ENCODE results near the gene MTNR1B. TPM values are rescaled to one million over a fixed set of nuclear protein-coding genes. Genes with fewer than 3 reads are reported as not detected.

The MTNR1B gene
- total RNA-seq, 6 experiments from 2014 or later: not detected

DNA sequence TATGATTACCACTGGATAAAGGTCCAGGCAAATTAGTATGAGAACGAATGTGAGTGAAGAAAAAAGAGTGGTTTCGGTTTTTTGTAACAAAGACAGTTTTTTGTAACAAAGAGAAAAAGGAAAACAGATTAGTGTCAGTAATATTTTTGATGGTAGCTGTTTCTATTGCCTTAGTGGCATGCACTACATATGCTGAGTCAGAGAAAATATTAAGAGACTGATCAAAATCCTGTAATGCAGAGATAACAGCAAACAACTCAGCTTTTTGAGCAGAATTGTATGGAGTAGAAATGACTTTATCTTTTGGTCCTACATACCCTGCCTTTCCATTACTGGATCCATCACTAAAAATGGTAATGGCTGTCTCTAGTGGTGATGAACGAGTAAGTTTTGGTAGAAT lies 22.7 kb upstream of the MTNR1B start:
- TF ChIP-seq POLR2A (IDR thresholded peaks at IDR 0.05): no peak
- TF ChIP-seq, protein P1, sequence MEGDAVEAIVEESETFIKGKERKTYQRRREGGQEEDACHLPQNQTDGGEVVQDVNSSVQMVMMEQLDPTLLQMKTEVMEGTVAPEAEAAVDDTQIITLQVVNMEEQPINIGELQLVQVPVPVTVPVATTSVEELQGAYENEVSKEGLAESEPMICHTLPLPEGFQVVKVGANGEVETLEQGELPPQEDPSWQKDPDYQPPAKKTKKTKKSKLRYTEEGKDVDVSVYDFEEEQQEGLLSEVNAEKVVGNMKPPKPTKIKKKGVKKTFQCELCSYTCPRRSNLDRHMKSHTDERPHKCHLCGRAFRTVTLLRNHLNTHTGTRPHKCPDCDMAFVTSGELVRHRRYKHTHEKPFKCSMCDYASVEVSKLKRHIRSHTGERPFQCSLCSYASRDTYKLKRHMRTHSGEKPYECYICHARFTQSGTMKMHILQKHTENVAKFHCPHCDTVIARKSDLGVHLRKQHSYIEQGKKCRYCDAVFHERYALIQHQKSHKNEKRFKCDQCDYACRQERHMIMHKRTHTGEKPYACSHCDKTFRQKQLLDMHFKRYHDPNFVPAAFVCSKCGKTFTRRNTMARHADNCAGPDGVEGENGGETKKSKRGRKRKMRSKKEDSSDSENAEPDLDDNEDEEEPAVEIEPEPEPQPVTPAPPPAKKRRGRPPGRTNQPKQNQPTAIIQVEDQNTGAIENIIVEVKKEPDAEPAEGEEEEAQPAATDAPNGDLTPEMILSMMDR (IDR thresholded peaks at IDR 0.05): no peak
- H3K9me3 ChIP-seq: no peaks in the 10 kb centered on the region
- DNase-seq: no peak
- no peak overlapping the region for H3K4me3 ChIP-seq
- no peaks in the 10 kb centered on the region for H3K27me3 ChIP-seq
- no peak overlapping the region for H3K27ac ChIP-seq
- 63% methylated on average over 3 of the region's 3 CpGs for WGBS (ENCODE audit: insufficient coverage, low coverage, low lambda C conversion rate, missing lambda C conversion rate)
- ATAC-seq: no peak
- intact Hi-C loops (cut with DNase I): loop anchor here in 1 of 2 donors (10.0 kb wide), 1 partner anchor 278 kb away; no protein-coding TSS in a partner anchor
- H3K4me1 ChIP-seq: peaks cover 0 to 4% (median 0%) of the 10 kb centered on the region in 4 donors
- no peaks in the 10 kb centered on the region for H3K36me3 ChIP-seq

DNA sequence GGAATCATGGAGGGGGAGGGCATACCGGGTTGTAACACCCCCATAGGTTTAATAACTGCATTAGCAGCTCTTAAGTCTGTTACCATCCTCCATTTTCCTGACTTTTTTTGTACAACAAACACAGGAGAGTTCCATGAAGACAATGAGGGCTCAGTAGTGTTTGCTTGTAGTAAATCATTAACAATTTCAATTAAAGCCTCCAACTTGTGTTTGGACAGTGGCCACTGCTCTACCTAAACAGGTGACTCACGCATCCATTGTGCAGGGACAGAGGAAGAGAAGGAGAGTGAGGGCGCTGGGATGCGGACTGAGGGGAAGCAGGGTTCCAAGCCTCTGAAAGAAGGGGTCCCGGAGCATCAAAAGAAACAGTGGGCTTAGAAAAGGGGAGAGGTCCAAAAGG lies 21.3 kb upstream of the MTNR1B start:
- peaks cover 0 to 4% (median 0%) of the 10 kb centered on the region in 4 donors for H3K4me1 ChIP-seq
- DNase-seq (peak in 2 of 3 donors; percentile 31 to 59), ATAC-seq (peak; percentile 60 to 87 (median 80))
- intact Hi-C loops (cut with DNase I): loop anchor here in 1 of 2 donors (10.0 kb wide), 1 partner anchor 277 kb away; no protein-coding TSS in a partner anchor
- peak overlapping the region in 1 of 3 donors; percentile 20 for H3K4me3 ChIP-seq
- no peaks in the 10 kb centered on the region for H3K36me3 ChIP-seq
- no peaks in the 10 kb centered on the region for H3K9me3 ChIP-seq
- 26% methylated on average over 5 of the region's 5 CpGs for WGBS (ENCODE audit: insufficient coverage, low coverage, low lambda C conversion rate, missing lambda C conversion rate)
- TF ChIP-seq, protein P1 (IDR thresholded peaks at IDR 0.05): no peak
- TF ChIP-seq POLR2A (IDR thresholded peaks at IDR 0.05): no peak
- peak overlapping the region in 1 of 3 donors; percentile 10 for H3K27ac ChIP-seq
- H3K27me3 ChIP-seq: no peaks in the 10 kb centered on the region

DNA sequence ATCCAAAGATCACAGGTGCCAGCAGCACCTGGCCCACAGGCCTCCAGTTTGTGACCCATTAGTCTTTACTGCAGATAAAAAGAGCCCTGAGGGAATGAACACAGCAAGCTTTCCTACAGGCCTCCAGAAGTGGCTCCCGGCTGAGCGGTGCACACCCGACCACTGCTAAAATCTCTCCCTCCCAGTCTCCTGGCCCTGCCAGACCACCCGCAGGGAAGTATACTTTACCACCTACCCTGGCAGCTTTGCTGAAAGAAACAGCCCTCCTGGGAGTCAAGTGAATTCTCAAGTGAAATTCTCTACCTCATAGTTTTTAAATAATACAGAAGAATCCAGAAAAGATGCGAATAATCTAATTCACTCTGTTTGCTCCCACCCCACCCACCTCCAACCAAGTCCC lies 15.4 kb upstream of the MTNR1B start:
- Histone ChIP-seq H3K4me1 (no peaks in the 10 kb centered on the region), H3K27ac (no peak overlapping the region), H3K9me3 (no peaks in the 10 kb centered on the region), H3K4me3 (no peak overlapping the region), H3K36me3 (no peaks in the 10 kb centered on the region), H3K27me3 (no peaks in the 10 kb centered on the region)
- intact Hi-C loops (cut with DNase I): no loop called here
- TF ChIP-seq POLR2A (IDR thresholded peaks at IDR 0.05): no peak
- TF ChIP-seq, protein P1 (IDR thresholded peaks at IDR 0.05): no peak
- WGBS (ENCODE audit: insufficient coverage, low coverage, low lambda C conversion rate, missing lambda C conversion rate): 94% methylated on average over 1 of the region's 5 CpGs
- no peak for DNase-seq
- no peak for ATAC-seq

DNA sequence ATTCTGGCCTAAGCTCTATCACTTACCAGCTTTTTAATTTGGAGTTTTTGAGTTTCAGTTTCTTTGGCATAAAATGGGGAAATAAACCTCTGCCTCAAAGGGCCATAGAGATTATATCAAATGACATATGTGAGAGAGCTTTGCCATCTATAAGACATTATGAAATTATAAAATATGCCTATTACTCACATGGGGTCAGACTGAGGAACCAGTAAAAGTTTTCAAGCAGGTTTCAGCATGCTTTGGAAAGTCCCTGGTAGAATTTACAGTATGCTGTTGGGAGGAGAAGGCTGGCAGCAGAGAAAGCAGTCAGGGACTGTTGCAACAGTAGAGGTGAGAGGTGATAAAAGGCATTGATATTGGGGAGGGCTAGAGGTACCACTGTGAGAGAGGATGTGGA lies 13.6 kb upstream of the MTNR1B start:
- DNase-seq: no peak
- intact Hi-C loops (cut with DNase I): no loop called here

More for the DNA sequence above, 13.6 kb upstream of the MTNR1B start:
- no peaks in the 10 kb centered on the region for H3K27me3 ChIP-seq
- H3K4me3 ChIP-seq: no peak overlapping the region
- ATAC-seq: no peak
- no peaks in the 10 kb centered on the region for H3K4me1 ChIP-seq
- TF ChIP-seq, protein P1 (IDR thresholded peaks at IDR 0.05): no peak
- TF ChIP-seq POLR2A (IDR thresholded peaks at IDR 0.05): no peak
- H3K27ac ChIP-seq: no peak overlapping the region
- no peaks in the 10 kb centered on the region for H3K9me3 ChIP-seq
- H3K36me3 ChIP-seq: no peaks in the 10 kb centered on the region

Measured in right lobe of liver (tissue), 6 donors.